ENCODE results near the gene VRK1. TPM values are rescaled to one million over a fixed set of nuclear protein-coding genes. Genes with fewer than 3 reads are reported as not detected.

The VRK1 gene
- total and polyA plus RNA-seq, 2 experiments from 2014 or later: 16.2 to 22.8 TPM

- TF ChIP-seq, protein P1, sequence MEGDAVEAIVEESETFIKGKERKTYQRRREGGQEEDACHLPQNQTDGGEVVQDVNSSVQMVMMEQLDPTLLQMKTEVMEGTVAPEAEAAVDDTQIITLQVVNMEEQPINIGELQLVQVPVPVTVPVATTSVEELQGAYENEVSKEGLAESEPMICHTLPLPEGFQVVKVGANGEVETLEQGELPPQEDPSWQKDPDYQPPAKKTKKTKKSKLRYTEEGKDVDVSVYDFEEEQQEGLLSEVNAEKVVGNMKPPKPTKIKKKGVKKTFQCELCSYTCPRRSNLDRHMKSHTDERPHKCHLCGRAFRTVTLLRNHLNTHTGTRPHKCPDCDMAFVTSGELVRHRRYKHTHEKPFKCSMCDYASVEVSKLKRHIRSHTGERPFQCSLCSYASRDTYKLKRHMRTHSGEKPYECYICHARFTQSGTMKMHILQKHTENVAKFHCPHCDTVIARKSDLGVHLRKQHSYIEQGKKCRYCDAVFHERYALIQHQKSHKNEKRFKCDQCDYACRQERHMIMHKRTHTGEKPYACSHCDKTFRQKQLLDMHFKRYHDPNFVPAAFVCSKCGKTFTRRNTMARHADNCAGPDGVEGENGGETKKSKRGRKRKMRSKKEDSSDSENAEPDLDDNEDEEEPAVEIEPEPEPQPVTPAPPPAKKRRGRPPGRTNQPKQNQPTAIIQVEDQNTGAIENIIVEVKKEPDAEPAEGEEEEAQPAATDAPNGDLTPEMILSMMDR (IDR thresholded peaks at IDR 0.05; ENCODE audit: low read depth, low read length): no peak
- Histone ChIP-seq H3K9me3 (ENCODE audit: low read depth) (no peaks in the 10 kb centered on the region), H3K36me3 (no peaks in the 10 kb centered on the region), H3K4me1 (ENCODE audit: low read depth) (peaks cover 13% of the 10 kb centered on the region), H3K27me3 (no peaks in the 10 kb centered on the region), H3K4me3 (no peak overlapping the region), H3K27ac (no peak overlapping the region)
- DNase-seq (ENCODE audit: low read depth in 1 of 2, low spot score in 1 of 2): no peak
Measured at GRCh38 chr14:96897184-96897583, 100.0 kb downstream of the VRK1 start.

DNA sequence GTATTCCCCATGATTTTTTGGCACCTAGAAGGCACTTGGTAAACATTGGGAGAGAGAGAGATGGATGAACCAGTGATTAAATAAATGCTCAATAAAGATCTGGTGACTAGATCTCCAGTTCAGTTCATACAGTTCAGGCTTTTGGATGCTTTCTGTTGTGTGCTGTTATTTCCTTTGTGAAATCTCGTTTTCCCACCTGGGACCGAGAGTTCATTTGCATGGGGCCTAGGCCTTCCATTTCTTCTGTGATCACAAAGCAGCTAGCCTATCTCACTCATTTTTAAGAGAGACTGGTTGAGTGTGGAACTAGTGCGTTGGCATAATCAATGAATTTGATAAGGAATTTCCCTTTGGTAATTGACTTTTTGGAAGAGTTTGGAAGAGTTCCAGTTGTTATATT, 104.0 kb downstream of the VRK1 start:
- peaks cover 13% of the 10 kb centered on the region for H3K4me1 ChIP-seq (ENCODE audit: low read depth)
- H3K27me3 ChIP-seq: no peaks in the 10 kb centered on the region
- TF ChIP-seq, protein P1 (IDR thresholded peaks at IDR 0.05; ENCODE audit: low read depth, low read length): no peak
- H3K27ac ChIP-seq: no peak overlapping the region
- H3K4me3 ChIP-seq: no peak overlapping the region
- H3K9me3 ChIP-seq (ENCODE audit: low read depth): no peaks in the 10 kb centered on the region
- DNase-seq (ENCODE audit: low read depth in 1 of 2, low spot score in 1 of 2): no peak
- no peaks in the 10 kb centered on the region for H3K36me3 ChIP-seq

DNA sequence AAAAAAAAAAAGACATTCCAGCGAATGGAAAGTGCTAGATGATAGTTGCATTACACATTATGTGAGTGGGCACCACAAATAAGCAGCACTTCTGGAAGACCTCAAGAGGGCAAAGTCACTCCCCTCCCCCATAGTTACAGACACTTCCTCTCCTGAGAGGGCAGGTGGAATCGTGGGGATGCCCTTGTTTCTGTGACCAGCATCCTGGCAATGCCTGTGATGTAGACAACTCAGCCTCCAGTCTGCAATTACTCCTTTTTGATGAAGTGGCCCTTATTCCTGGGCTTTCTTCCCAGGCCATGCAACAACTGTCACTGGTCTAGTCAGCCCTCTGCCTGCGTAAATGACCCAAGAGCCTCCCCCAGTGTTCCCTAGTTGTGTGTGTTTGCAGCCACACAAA, 104.8 kb downstream of the VRK1 start:
- TF ChIP-seq, protein P1 (IDR thresholded peaks at IDR 0.05; ENCODE audit: low read depth, low read length): no peak

GRCh38 chr14:96903444-96904023, 106.4 kb downstream of the VRK1 start:
- DNase-seq (ENCODE audit: low read depth in 1 of 2, low spot score in 1 of 2): no peak
- no peak overlapping the region for H3K27ac ChIP-seq
- H3K36me3 ChIP-seq: no peaks in the 10 kb centered on the region
- H3K9me3 ChIP-seq (ENCODE audit: low read depth): no peaks in the 10 kb centered on the region
- TF ChIP-seq, protein P1 (IDR thresholded peaks at IDR 0.05; ENCODE audit: low read depth, low read length): no peak
- no peak overlapping the region for H3K4me3 ChIP-seq
- H3K27me3 ChIP-seq: no peaks in the 10 kb centered on the region
- no peaks in the 10 kb centered on the region for H3K4me1 ChIP-seq (ENCODE audit: low read depth)

More for the DNA sequence above, 104.8 kb downstream of the VRK1 start:
- Histone ChIP-seq H3K27me3 (no peaks in the 10 kb centered on the region), H3K9me3 (ENCODE audit: low read depth) (no peaks in the 10 kb centered on the region), H3K27ac (no peak overlapping the region), H3K36me3 (no peaks in the 10 kb centered on the region), H3K4me3 (no peak overlapping the region), H3K4me1 (ENCODE audit: low read depth) (peaks cover 5% of the 10 kb centered on the region)
- DNase-seq (ENCODE audit: low read depth in 1 of 2, low spot score in 1 of 2): no peak

DNA sequence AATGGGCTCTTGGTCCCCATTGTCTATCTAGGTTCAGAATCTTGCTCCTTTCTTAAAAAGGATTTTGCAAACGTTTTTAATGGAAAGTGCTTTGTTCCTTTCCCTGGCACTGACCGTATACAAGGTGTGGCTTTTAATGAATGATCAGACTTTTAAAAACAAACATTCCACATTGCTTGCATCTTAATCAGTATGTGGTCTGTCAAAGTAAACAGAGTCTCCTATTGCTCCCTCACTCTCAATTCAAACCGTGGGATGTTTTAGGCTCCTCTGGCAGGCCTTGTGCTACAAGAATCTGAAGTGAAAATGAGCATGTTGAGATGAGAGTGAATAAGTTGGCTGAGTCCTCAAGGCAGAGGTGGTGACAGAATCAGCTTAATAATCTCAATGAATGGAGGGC, 107.0 kb downstream of the VRK1 start:
- no peak for DNase-seq (ENCODE audit: low read depth in 1 of 2, low spot score in 1 of 2)
- Histone ChIP-seq H3K4me3 (no peak overlapping the region), H3K36me3 (no peaks in the 10 kb centered on the region), H3K4me1 (ENCODE audit: low read depth) (no peaks in the 10 kb centered on the region), H3K27me3 (no peaks in the 10 kb centered on the region), H3K9me3 (ENCODE audit: low read depth) (no peaks in the 10 kb centered on the region), H3K27ac (no peak overlapping the region)
- TF ChIP-seq, protein P1 (IDR thresholded peaks at IDR 0.05; ENCODE audit: low read depth, low read length): no peak

All from cardiac muscle cell (in vitro differentiated cells and primary cell).